ENCODE results near the gene ING3.

- TF ChIP-seq CTCF (IDR thresholded peaks at IDR 0.05), result no peak
- TF ChIP-seq POLR2AphosphoS5 (IDR thresholded peaks at IDR 0.05), result no peak
- TF ChIP-seq EP300 (IDR thresholded peaks at IDR 0.05), result no peak
Observed at GRCh38 chr7:120951826-120952225, 1.2 kb downstream of the ING3 start.
